Measurements from ENCODE around the gene CD69.

DNA sequence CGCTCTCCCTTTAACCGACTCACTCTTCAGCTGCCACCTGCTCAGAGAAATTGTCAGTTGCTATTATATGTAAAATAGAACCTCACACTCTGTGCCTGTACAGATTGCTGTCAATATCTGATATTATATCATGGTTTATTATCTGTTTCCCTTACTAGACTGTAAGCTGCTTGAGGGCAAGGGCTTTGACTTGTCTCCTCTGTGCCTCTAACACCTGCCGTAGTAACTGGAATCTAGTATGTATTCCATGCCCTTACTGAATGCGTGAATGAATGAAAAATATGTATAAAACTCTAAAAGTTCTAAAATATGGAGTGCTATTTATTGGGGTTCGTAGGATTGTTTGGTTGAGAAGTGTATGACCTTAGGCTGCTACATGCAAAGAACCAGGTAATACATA is 1.7 kb upstream of the CD69 start:
- TF ChIP-seq FOXP2 (optimal IDR thresholded peaks at IDR 0.05; ENCODE audit: borderline replicate concordance, extremely low read depth, extremely low read length, insufficient read depth) (no peak), POLR2AphosphoS5 (IDR thresholded peaks at IDR 0.05; ENCODE audit: low read depth, low read length) (no peak), TAF1 (IDR thresholded peaks at IDR 0.05; ENCODE audit: borderline replicate concordance, insufficient read depth, low read length) (no peak)
- TF ChIP-seq, protein P1, sequence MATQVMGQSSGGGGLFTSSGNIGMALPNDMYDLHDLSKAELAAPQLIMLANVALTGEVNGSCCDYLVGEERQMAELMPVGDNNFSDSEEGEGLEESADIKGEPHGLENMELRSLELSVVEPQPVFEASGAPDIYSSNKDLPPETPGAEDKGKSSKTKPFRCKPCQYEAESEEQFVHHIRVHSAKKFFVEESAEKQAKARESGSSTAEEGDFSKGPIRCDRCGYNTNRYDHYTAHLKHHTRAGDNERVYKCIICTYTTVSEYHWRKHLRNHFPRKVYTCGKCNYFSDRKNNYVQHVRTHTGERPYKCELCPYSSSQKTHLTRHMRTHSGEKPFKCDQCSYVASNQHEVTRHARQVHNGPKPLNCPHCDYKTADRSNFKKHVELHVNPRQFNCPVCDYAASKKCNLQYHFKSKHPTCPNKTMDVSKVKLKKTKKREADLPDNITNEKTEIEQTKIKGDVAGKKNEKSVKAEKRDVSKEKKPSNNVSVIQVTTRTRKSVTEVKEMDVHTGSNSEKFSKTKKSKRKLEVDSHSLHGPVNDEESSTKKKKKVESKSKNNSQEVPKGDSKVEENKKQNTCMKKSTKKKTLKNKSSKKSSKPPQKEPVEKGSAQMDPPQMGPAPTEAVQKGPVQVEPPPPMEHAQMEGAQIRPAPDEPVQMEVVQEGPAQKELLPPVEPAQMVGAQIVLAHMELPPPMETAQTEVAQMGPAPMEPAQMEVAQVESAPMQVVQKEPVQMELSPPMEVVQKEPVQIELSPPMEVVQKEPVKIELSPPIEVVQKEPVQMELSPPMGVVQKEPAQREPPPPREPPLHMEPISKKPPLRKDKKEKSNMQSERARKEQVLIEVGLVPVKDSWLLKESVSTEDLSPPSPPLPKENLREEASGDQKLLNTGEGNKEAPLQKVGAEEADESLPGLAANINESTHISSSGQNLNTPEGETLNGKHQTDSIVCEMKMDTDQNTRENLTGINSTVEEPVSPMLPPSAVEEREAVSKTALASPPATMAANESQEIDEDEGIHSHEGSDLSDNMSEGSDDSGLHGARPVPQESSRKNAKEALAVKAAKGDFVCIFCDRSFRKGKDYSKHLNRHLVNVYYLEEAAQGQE (IDR thresholded peaks at IDR 0.05; ENCODE audit: insufficient read depth in 1 of 2, low read depth in 2 of 2, low read length in 2 of 2), result no peak
